Stimulated activated CD4-positive, alpha-beta T cell treated with anti-CD3 and anti-CD28 coated beads, Interleukin-2, amount 100 ng/mL, for 48 hours (primary cell): ENCODE results near the gene DNASE2.

ENCODE experiments used
- DNase-seq, 2 donors: peaks; one replicate each; pipeline ENCODE4 v3.0.0-alpha.2; 2020

Gene DNASE2

GRCh38 chr19:12833418-12833737, 47.9 kb downstream of the DNASE2 start:
- DNase-seq = no peak

- DNase-seq = no peak
Measured at GRCh38 chr19:12828494-12828893, 52.8 kb downstream of the DNASE2 start.

GRCh38 chr19:12825254-12826131, 55.8 kb downstream of the DNASE2 start:
- peak in 1 of 2 donors; percentile 44 for DNase-seq
